Smooth muscle cell (in vitro differentiated cells): Measurements from ENCODE around the gene ZFPL1. TPM values are rescaled to one million over a fixed set of nuclear protein-coding genes. Genes with fewer than 3 reads are reported as not detected.

Experiments used
- DNase-seq: peaks from one replicate; lab custom pipeline; 2025; ENCODE audit not compliant: unreplicated experiment; lab: John Stamatoyannopoulos, UW
- H2AFZ ChIP-seq: fragments of 200-600 bp; sonication (generic); 2 replicates; pipeline ENCODE4 v1.6.0; 2016; ENCODE audit warnings: antibody characterized with exemption, low read depth, mild to moderate bottlenecking
- H3F3A ChIP-seq: fragments of 200-600 bp; sonication (generic); 2 replicates; pipeline ENCODE4 v1.6.0; 2017; ENCODE audit warnings: antibody characterized with exemption, low read depth
- H3K27ac ChIP-seq: fragments of 200-600 bp; sonication (generic); 2 replicates; pipeline ENCODE4 v1.5.1; 2016; ENCODE audit warnings: low read depth, mild to moderate bottlenecking
- H3K27me3 ChIP-seq: fragments of 200-600 bp; sonication (generic); 2 replicates; pipeline ENCODE4 v1.6.1; 2016; ENCODE audit warnings: low read depth, mild to moderate bottlenecking
- H3K36me3 ChIP-seq: fragments of 200-600 bp; sonication (generic); 2 replicates; pipeline ENCODE4 v1.5.1; 2016; ENCODE audit warnings: low read depth
- H3K4me1 ChIP-seq: fragments of 200-600 bp; sonication (generic); 2 replicates; pipeline ENCODE4 v1.5.1; 2016; ENCODE audit warnings: low read depth
- H3K4me2 ChIP-seq: fragments of 200-600 bp; sonication (generic); 2 replicates; pipeline ENCODE4 v1.6.0; 2016; ENCODE audit warnings: mild to moderate bottlenecking
- H3K4me3 ChIP-seq: fragments of 200-600 bp; sonication (generic); 2 replicates; pipeline ENCODE4 v1.5.1; 2016; ENCODE audit warnings: mild to moderate bottlenecking
- H3K79me2 ChIP-seq: fragments of 200-600 bp; sonication (generic); 2 replicates; pipeline ENCODE4 v1.6.0; 2016; ENCODE audit warnings: low read depth, mild to moderate bottlenecking
- H3K9ac ChIP-seq: fragments of 200-600 bp; sonication (generic); 2 replicates; pipeline ENCODE4 v1.6.0; 2016; ENCODE audit warnings: low read depth
- H3K9me3 ChIP-seq: fragments of 200-600 bp; sonication (generic); replicated peaks from 2 replicates; pipeline ENCODE4 v1.5.1; 2016; ENCODE audit warnings: low read depth
- H4K20me1 ChIP-seq: fragments of 200-600 bp; sonication (generic); 2 replicates; pipeline ENCODE4 v1.6.0; 2016; ENCODE audit warnings: low read depth
- CTCF ChIP-seq: fragments of 200-600 bp; sonication (generic); IDR thresholded peaks from 2 replicates; pipeline ENCODE4 v1.5.1; 2017; ENCODE audit warnings: borderline replicate concordance, mild to moderate bottlenecking, antibody characterized with exemption; ENCODE audit not compliant: insufficient read depth, poor library complexity, severe bottlenecking
- WGBS: methylation state at CpG from one replicate; pipeline ENCODE4 v1.1.7; 2016; ENCODE audit warnings: low lambda C conversion rate; 5-methylcytosine and 5-hydroxymethylcytosine counted together
- polyA plus RNA-seq: library from polyadenylated mRNA; unstranded; fragments of >200 nt; fragmentation: Nextera tagmentation; extraction: Ambion mirVana; gene quantifications from 2 replicates; pipeline ENCODE4 v1.2.1, GENCODE V29; 2016
- total RNA-seq: library from RNA; depleted of rRNA; stranded (reverse); fragments of >200 nt; gene quantifications from 2 replicates; pipeline ENCODE4 v1.2.3, GENCODE V29; 2014

Gene ZFPL1
- total and polyA plus RNA-seq, 2 experiments from 2014 or later, result 87.1 to 91.0 TPM

GRCh38 chr11:65043881-65044501 lies 40.0 kb upstream of the ZFPL1 start:
- Histone ChIP-seq H4K20me1 (no peaks in the 10 kb centered on the region), H3K9me3 (no peaks in the 10 kb centered on the region), H3K4me3 (no peak overlapping the region), H3K4me1 (no peaks in the 10 kb centered on the region), H3K36me3 (no peaks in the 10 kb centered on the region), H3K4me2 (no peak overlapping the region), H3K27me3 (no peaks in the 10 kb centered on the region), H3F3A (peaks cover 5% of the 10 kb centered on the region), H3K79me2 (peaks cover 5% of the 10 kb centered on the region), H3K9ac (no peak overlapping the region), H2AFZ (no peak overlapping the region), H3K27ac (no peak overlapping the region)
- no peak for DNase-seq
- WGBS, result 95% methylated on average over 23 of the region's 23 CpGs
- no peak for TF ChIP-seq CTCF

- H3K4me2 ChIP-seq, result no peak overlapping the region
- no peaks in the 10 kb centered on the region for H3K36me3 ChIP-seq
- no peaks in the 10 kb centered on the region for H3K27me3 ChIP-seq
- no peak for TF ChIP-seq CTCF
- no peak for DNase-seq
- no peak overlapping the region for H3K9ac ChIP-seq
- 93% methylated on average over 5 of the region's 5 CpGs for WGBS
- H3K9me3 ChIP-seq, result no peaks in the 10 kb centered on the region
- peaks cover 5% of the 10 kb centered on the region for H3K79me2 ChIP-seq
- H4K20me1 ChIP-seq, result no peaks in the 10 kb centered on the region
- H3K4me3 ChIP-seq, result no peak overlapping the region
- H2AFZ ChIP-seq, result no peak overlapping the region
- no peak overlapping the region for H3K27ac ChIP-seq
- H3F3A ChIP-seq, result peaks cover 4% of the 10 kb centered on the region
- H3K4me1 ChIP-seq, result no peaks in the 10 kb centered on the region
Measured at GRCh38 chr11:65045061-65045460, 39.0 kb upstream of the ZFPL1 start.

GRCh38 chr11:65045728-65046127 lies 38.3 kb upstream of the ZFPL1 start:
- H3K27ac ChIP-seq, result no peak overlapping the region

More at GRCh38 chr11:65045728-65046127, 38.3 kb upstream of the ZFPL1 start:
- no peak for TF ChIP-seq CTCF
- Histone ChIP-seq H3K4me1 (no peaks in the 10 kb centered on the region), H3K9me3 (no peaks in the 10 kb centered on the region), H4K20me1 (no peaks in the 10 kb centered on the region), H3K27me3 (no peaks in the 10 kb centered on the region), H3K79me2 (peaks cover 5% of the 10 kb centered on the region), H2AFZ (no peak overlapping the region), H3K9ac (no peak overlapping the region), H3F3A (no peaks in the 10 kb centered on the region), H3K36me3 (no peaks in the 10 kb centered on the region), H3K4me2 (no peak overlapping the region), H3K4me3 (no peak overlapping the region)
- no peak for DNase-seq
- 93% methylated on average over 7 of the region's 7 CpGs for WGBS
